Measurements from ENCODE around the gene PTOV1. TPM values are rescaled to one million over a fixed set of nuclear protein-coding genes. Genes with fewer than 3 reads are reported as not detected.
"Not testable (repeated sequence)": the region's sequence is repeated elsewhere in the genome, so short reads cannot be mapped to it uniquely, and the experiment has no call there.

The PTOV1 gene
- total RNA-seq, 5 donors from 2014 or later (not counting 1 experiment from before 2014, with no cell fraction given), result 149 to 165 (median 156) TPM

DNA sequence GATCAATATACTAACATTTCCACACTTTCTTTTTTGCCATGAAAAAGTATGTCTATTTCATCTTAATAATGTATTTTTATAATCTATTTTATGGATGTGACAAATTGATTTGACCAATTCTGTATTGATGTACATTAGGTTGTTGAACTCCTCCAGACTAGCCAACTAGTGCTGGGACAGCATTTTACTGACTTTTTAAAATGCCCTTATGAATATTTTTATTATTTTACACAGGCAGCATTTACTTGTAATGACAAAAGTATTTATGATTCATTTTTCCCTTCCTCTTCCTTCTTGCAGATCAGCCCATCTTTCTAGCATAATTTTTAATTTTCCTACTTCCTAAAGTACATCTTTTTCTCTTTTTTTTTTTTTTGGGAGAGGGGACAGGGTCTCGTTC, 36.9 kb upstream of the PTOV1 start:
- WGBS (ENCODE audit: insufficient coverage), result no CpG with 5 or more reads among the region's 1 CpG
- ATAC-seq (replicated peaks in 1 of 4) (no peak), DNase-seq (no peak)
- no peaks in the 10 kb centered on the region for H3K27me3 Mint-ChIP-seq
- H3K4me3 ChIP-seq (ENCODE audit: control insufficient read depth in 1 of 2, extremely low read depth in 1 of 2, low read length in 1 of 2), result no peak overlapping the region
- H3K9me3 ChIP-seq, result no peaks in the 10 kb centered on the region
- H3K4me1 ChIP-seq (ENCODE audit: control insufficient read depth in 1 of 2, extremely low read depth in 1 of 2, insufficient read depth in 2 of 2, low read length in 2 of 2), result peaks cover 4 to 39% of the 10 kb centered on the region in 2 experiments
- ChIA-PET CTCF (interaction anchor here in 1 of 2 donors (1.1 kb wide), 1 partner anchor 37 kb away, joined by 4 read pairs; the partner anchor contains the start of gene PTOV1), POLR2A (interaction anchor here in 1 of 2 donors (0.6 kb wide), 1 partner anchor 551 kb away, joined by 3 read pairs; no protein-coding TSS in a partner anchor)
- peak overlapping the region; percentile 99 for H3K27ac ChIP-seq (ENCODE audit: low read length)
- H3K4me1 Mint-ChIP-seq, result peaks cover 41 to 57% (median 44%) of the 10 kb centered on the region in 3 donors
- H3K27me3 ChIP-seq (replicated peaks in 1 of 2; ENCODE audit: control insufficient read depth in 2 of 2, extremely low read depth in 1 of 2, insufficient read depth in 2 of 2, low read length in 1 of 2), result peaks cover 0 to 5% of the 10 kb centered on the region in 2 experiments
- H3K36me3 ChIP-seq (ENCODE audit: control insufficient read depth in 2 of 2, extremely low read depth in 1 of 2, insufficient read depth in 1 of 2, low read length in 1 of 2), result no peaks in the 10 kb centered on the region
- H3K4me3 Mint-ChIP-seq, result peak overlapping the region; percentile 39 to 95 (median 93)
- no peaks in the 10 kb centered on the region for H3K36me3 Mint-ChIP-seq
- H3K27ac Mint-ChIP-seq, result peak overlapping the region; percentile 74 to 75
- no peaks in the 10 kb centered on the region for H3K9me3 Mint-ChIP-seq

DNA sequence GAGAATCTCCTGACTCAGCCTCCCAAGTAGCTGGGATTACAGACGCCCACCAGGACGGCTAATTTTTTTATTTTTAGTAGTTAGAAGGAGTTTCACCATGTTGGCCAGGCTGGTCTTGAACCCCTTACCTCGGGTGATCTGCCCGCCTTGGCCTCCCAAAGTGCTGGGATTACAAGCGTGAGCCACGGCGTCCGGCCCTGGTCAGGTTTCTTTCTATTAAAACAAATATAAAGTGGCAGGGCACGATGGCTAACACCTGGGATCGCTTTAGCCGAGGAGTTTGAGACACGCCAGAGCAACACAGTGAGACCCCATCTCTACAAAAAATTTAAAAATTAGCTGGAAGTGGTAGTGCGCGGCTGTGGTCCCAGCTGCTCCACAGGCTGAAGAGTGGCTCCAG, 34.4 kb upstream of the PTOV1 start:
- ChIA-PET CTCF (no interaction called here), POLR2A (no interaction called here)
- H3K4me1 ChIP-seq (ENCODE audit: control insufficient read depth in 1 of 2, extremely low read depth in 1 of 2, insufficient read depth in 2 of 2, low read length in 2 of 2), result peaks cover 4 to 34% of the 10 kb centered on the region in 2 experiments
- peak overlapping the region; percentile 94 for H3K27ac ChIP-seq (ENCODE audit: low read length)
- 84% methylated on average over 7 of the region's 14 CpGs for WGBS (ENCODE audit: insufficient coverage)
- Mint-ChIP-seq H3K36me3 (peaks cover 4% of the 10 kb centered on the region), H3K4me1 (peaks cover 51 to 55% (median 53%) of the 10 kb centered on the region in 3 donors), H3K27ac (peak overlapping the region in 1 of 2 donors; percentile 69), H3K4me3 (no peak overlapping the region), H3K27me3 (no peaks in the 10 kb centered on the region), H3K9me3 (no peaks in the 10 kb centered on the region)
- DNase-seq (no peak), ATAC-seq (replicated peaks in 1 of 4) (no peak)
- no peaks in the 10 kb centered on the region for H3K27me3 ChIP-seq (replicated peaks in 1 of 2; ENCODE audit: control insufficient read depth in 2 of 2, extremely low read depth in 1 of 2, insufficient read depth in 2 of 2, low read length in 1 of 2)
- H3K36me3 ChIP-seq (ENCODE audit: control insufficient read depth in 2 of 2, extremely low read depth in 1 of 2, insufficient read depth in 1 of 2, low read length in 1 of 2), result peaks cover 0 to 8% of the 10 kb centered on the region in 2 donors
- no peak overlapping the region for H3K4me3 ChIP-seq (ENCODE audit: control insufficient read depth in 1 of 2, extremely low read depth in 1 of 2, low read length in 1 of 2)
- no peaks in the 10 kb centered on the region for H3K9me3 ChIP-seq

- peaks cover 4 to 25% of the 10 kb centered on the region in 2 experiments for H3K4me1 ChIP-seq (ENCODE audit: control insufficient read depth in 1 of 2, extremely low read depth in 1 of 2, insufficient read depth in 2 of 2, low read length in 2 of 2)
- no peaks in the 10 kb centered on the region for H3K27me3 ChIP-seq (replicated peaks in 1 of 2; ENCODE audit: control insufficient read depth in 2 of 2, extremely low read depth in 1 of 2, insufficient read depth in 2 of 2, low read length in 1 of 2)
- ChIA-PET CTCF (interaction anchor here in 1 of 2 donors (1.0 kb wide), 1 partner anchor 50 kb away, joined by 3 read pairs; no protein-coding TSS in a partner anchor), POLR2A (interaction anchor here (0.6 to 1.1 kb wide), 7 partner anchors 31 to 178 kb away, joined by 3 to 8 read pairs (median 5); partner anchors contain the start of genes AP2A1 (in 1 of the 2), PNKP (in 1 of the 2), PTOV1 (in 1 of the 2) and RRAS (in 1 of the 2))
- DNase-seq, result peak; percentile 70 to 93 (median 85)
- peak within 1 kb of the TSS; percentile 94 for H3K27ac ChIP-seq (ENCODE audit: low read length)
- WGBS (ENCODE audit: insufficient coverage), result 0% methylated on average over 42 of the region's 57 CpGs
- Mint-ChIP-seq H3K4me3 (peak within 1 kb of the TSS; percentile 98 to 99 (median 99)), H3K36me3 (peaks cover 6% of the 10 kb centered on the region), H3K4me1 (peaks cover 39 to 44% (median 43%) of the 10 kb centered on the region in 3 donors), H3K9me3 (no peaks in the 10 kb centered on the region), H3K27ac (peak within 1 kb of the TSS; percentile 100), H3K27me3 (no peaks in the 10 kb centered on the region)
- peak; percentile 66 to 73 (median 69) for ATAC-seq (replicated peaks in 1 of 4)
- peaks cover 0 to 11% of the 10 kb centered on the region in 2 donors for H3K36me3 ChIP-seq (ENCODE audit: control insufficient read depth in 2 of 2, extremely low read depth in 1 of 2, insufficient read depth in 1 of 2, low read length in 1 of 2)
- H3K9me3 ChIP-seq, result no peaks in the 10 kb centered on the region
- H3K4me3 ChIP-seq (ENCODE audit: control insufficient read depth in 1 of 2, extremely low read depth in 1 of 2, low read length in 1 of 2), result peak within 1 kb of the TSS; percentile 88 to 99
Observed at GRCh38 chr19:49817964-49818648, 32.9 kb upstream of the PTOV1 start, which contains the start of gene MED25. TSS of gene MED25 (plus strand) at chr19:49818289. CDS start at chr19:49818342, 53 bp downstream.

- Histone ChIP-seq H3K9me3 (no peaks in the 10 kb centered on the region), H3K27me3 (replicated peaks in 1 of 2; ENCODE audit: control insufficient read depth in 2 of 2, extremely low read depth in 1 of 2, insufficient read depth in 2 of 2, low read length in 1 of 2) (no peaks in the 10 kb centered on the region), H3K4me3 (ENCODE audit: control insufficient read depth in 1 of 2, extremely low read depth in 1 of 2, low read length in 1 of 2) (peak overlapping the region; percentile 88 to 99), H3K27ac (ENCODE audit: low read length) (peak overlapping the region; percentile 94), H3K36me3 (ENCODE audit: control insufficient read depth in 2 of 2, extremely low read depth in 1 of 2, insufficient read depth in 1 of 2, low read length in 1 of 2) (peaks cover 0 to 18% of the 10 kb centered on the region in 2 donors), H3K4me1 (ENCODE audit: control insufficient read depth in 1 of 2, extremely low read depth in 1 of 2, insufficient read depth in 2 of 2, low read length in 2 of 2) (peaks cover 4 to 20% of the 10 kb centered on the region in 2 experiments)
- peak overlapping the region; percentile 98 to 99 (median 99) for H3K4me3 Mint-ChIP-seq
- 35% methylated on average over 9 of the region's 16 CpGs for WGBS (ENCODE audit: insufficient coverage)
- peak overlapping the region; percentile 100 for H3K27ac Mint-ChIP-seq
- POLR2A ChIA-PET, result interaction anchor here (0.7 to 1.1 kb wide), 5 partner anchors 31 to 489 kb away, joined by 3 to 8 read pairs (median 4); partner anchors contain the start of genes AP2A1 (in 1 of the 2) and PTOV1 (in 1 of the 2)
- H3K36me3 Mint-ChIP-seq, result peaks cover 10% of the 10 kb centered on the region
- no peaks in the 10 kb centered on the region for H3K9me3 Mint-ChIP-seq
- no peak for ATAC-seq (replicated peaks in 1 of 4)
- H3K4me1 Mint-ChIP-seq, result peaks cover 34 to 41% (median 39%) of the 10 kb centered on the region in 3 donors
- DNase-seq, result no peak
- no peaks in the 10 kb centered on the region for H3K27me3 Mint-ChIP-seq
- CTCF ChIA-PET, result interaction anchor here in 1 of 2 donors (0.7 to 1.0 kb wide), 2 partner anchors 49 to 228 kb away, joined by 3 to 4 read pairs; no protein-coding TSS in a partner anchor
Observed at GRCh38 chr19:49818649-49819370, 32.1 kb upstream of the PTOV1 start.

DNA sequence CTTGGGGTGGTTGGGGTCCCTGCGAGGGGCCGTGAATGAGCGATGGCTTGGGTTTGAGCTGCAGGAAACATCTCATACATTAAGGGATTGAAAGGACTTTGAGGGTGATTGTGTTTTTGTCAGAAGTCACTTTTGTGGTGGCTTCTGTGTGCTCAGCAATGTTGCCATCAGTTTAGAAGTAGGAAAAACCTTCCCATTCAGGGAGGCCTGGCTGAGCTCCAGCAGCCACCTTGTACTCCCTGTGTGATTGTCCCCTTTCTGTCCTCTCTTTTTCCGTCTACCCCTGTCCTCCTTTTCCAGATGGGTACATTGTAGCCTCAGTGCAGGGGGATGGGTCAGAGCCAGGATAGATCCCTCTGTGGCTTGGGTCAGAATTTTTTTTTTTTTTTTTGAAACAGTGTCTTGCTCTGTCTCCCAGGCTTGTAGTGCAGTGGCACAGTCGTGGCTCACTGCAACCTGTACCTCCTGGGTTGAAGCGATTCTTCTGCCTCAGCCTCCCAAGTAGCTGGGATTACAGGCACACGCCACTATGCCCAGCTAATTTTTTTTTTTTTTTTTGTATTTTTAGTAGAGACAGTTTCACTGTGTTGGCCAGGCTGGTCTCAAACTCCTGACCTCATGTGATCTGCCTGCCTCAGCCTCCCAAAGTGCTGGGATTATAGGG, 31.4 kb upstream of the PTOV1 start:
- peak overlapping the region; percentile 98 to 99 (median 99) for H3K4me3 Mint-ChIP-seq
- H3K27me3 ChIP-seq (replicated peaks in 1 of 2; ENCODE audit: control insufficient read depth in 2 of 2, extremely low read depth in 1 of 2, insufficient read depth in 2 of 2, low read length in 1 of 2); H3K36me3 Mint-ChIP-seq; H3K27me3 Mint-ChIP-seq; H3K4me3 ChIP-seq (ENCODE audit: control insufficient read depth in 1 of 2, extremely low read depth in 1 of 2, low read length in 1 of 2); ATAC-seq (replicated peaks in 1 of 4); H3K9me3 Mint-ChIP-seq; H3K27ac ChIP-seq (ENCODE audit: low read length); DNase-seq; H3K9me3 ChIP-seq: not testable (repeated sequence)
- peak overlapping the region; percentile 73 to 82 for H3K27ac Mint-ChIP-seq
- Histone ChIP-seq H3K36me3 (ENCODE audit: control insufficient read depth in 2 of 2, extremely low read depth in 1 of 2, insufficient read depth in 1 of 2, low read length in 1 of 2) (peaks cover 0 to 24% of the 10 kb centered on the region in 2 donors), H3K4me1 (ENCODE audit: control insufficient read depth in 1 of 2, extremely low read depth in 1 of 2, insufficient read depth in 2 of 2, low read length in 2 of 2) (peaks cover 4 to 20% of the 10 kb centered on the region in 2 experiments)
- 97% methylated on average over 5 of the region's 7 CpGs for WGBS (ENCODE audit: insufficient coverage)
- POLR2A ChIA-PET, result interaction anchor here (0.7 to 0.8 kb wide), 3 partner anchors 32 to 488 kb away, joined by 3 to 5 read pairs (median 4); no protein-coding TSS in a partner anchor
- H3K4me1 Mint-ChIP-seq, result peaks cover 32 to 33% (median 33%) of the 10 kb centered on the region in 3 donors
- CTCF ChIA-PET, result interaction anchor here (0.7 kb wide), 2 partner anchors 53 to 228 kb away, joined by 3 to 4 read pairs; no protein-coding TSS in a partner anchor

Data from T-cell (primary cell).